ELR (cell line): ENCODE results near the gene HYAL3.
A peak's percentile ranks its signal among the peaks of the same experiment; 100 is the strongest.

Source experiments
- DNase-seq: peaks from one replicate; pipeline ENCODE4 v3.0.0-alpha.2; 2015; ENCODE audit warnings: low read depth

The HYAL3 gene

GRCh38 chr3:50330330-50330729 is 31.1 kb upstream of the HYAL3 start:
- DNase-seq, result no peak

GRCh38 chr3:50327943-50328691 is 28.9 kb upstream of the HYAL3 start, which contains the start of gene TUSC2:
TSS of gene TUSC2 (minus strand) at chr3:50328223. CDS start at chr3:50328099, 124 bp downstream.
- peak; percentile 98 for DNase-seq

- DNase-seq, result no peak
Measured at GRCh38 chr3:50327129-50327528, 27.9 kb upstream of the HYAL3 start.

- no peak for DNase-seq
Measured at GRCh38 chr3:50326182-50326541, 27.0 kb upstream of the HYAL3 start.

GRCh38 chr3:50325497-50326181 is 26.4 kb upstream of the HYAL3 start:
- DNase-seq, result no peak

- no peak for DNase-seq
Measured at GRCh38 chr3:50325113-50325480, 25.9 kb upstream of the HYAL3 start.

- peak; percentile 76 for DNase-seq
Measured at GRCh38 chr3:50324351-50325112, 25.3 kb upstream of the HYAL3 start.

GRCh38 chr3:50323614-50324199 is 24.5 kb upstream of the HYAL3 start:
- no peak for DNase-seq

- DNase-seq, result no peak
Measured at GRCh38 chr3:50323092-50323600, 23.9 kb upstream of the HYAL3 start.

GRCh38 chr3:50322386-50323091 is 23.3 kb upstream of the HYAL3 start, which contains the start of gene HYAL2:
TSS of gene HYAL2 (minus strand) at chr3:50322745. CDS start at chr3:50320489, 2,256 bp downstream.
- DNase-seq, result no peak

GRCh38 chr3:50322115-50322385 is 22.8 kb upstream of the HYAL3 start:
- DNase-seq, result no peak

GRCh38 chr3:50321336-50322114 is 22.3 kb upstream of the HYAL3 start:
- DNase-seq, result peak; percentile 90

- DNase-seq, result peak; percentile 70
Measured at GRCh38 chr3:50320853-50321335, 21.7 kb upstream of the HYAL3 start.

- no peak for DNase-seq
Measured at GRCh38 chr3:50319894-50320625, 20.9 kb upstream of the HYAL3 start.

GRCh38 chr3:50319181-50319893 is 20.1 kb upstream of the HYAL3 start:
- no peak for DNase-seq

- DNase-seq, result no peak
Measured at GRCh38 chr3:50318615-50319014, 19.4 kb upstream of the HYAL3 start.

GRCh38 chr3:50318163-50318562 is 19.0 kb upstream of the HYAL3 start:
- no peak for DNase-seq

GRCh38 chr3:50317300-50317699 is 18.1 kb upstream of the HYAL3 start:
- DNase-seq, result no peak

GRCh38 chr3:50316657-50317242 is 17.5 kb upstream of the HYAL3 start:
- peak; percentile 60 for DNase-seq
